ENCODE data around the gene FJX1.
A peak's percentile ranks its signal among the peaks of the same experiment; 100 is the strongest.

FJX1 gene

DNA sequence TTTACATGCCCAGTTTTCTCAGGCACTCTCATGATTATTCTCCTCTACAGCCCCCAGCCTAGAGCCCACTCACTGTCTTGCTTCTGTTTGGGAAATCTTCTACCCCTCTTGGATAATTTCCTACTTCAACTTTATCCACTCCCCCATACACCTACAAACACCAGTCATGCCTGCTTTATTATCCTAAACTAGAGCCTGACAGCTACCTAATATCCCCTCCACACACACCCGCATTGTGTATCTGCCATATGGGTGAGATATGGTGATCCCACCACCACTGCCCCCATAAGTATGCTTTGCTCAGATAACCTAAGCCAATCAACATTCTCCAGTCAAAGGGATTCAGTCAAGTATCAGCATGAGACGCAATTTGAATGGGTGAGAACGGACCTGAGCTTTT is 15.3 kb upstream of the FJX1 start:
- TF ChIP-seq, protein P1, sequence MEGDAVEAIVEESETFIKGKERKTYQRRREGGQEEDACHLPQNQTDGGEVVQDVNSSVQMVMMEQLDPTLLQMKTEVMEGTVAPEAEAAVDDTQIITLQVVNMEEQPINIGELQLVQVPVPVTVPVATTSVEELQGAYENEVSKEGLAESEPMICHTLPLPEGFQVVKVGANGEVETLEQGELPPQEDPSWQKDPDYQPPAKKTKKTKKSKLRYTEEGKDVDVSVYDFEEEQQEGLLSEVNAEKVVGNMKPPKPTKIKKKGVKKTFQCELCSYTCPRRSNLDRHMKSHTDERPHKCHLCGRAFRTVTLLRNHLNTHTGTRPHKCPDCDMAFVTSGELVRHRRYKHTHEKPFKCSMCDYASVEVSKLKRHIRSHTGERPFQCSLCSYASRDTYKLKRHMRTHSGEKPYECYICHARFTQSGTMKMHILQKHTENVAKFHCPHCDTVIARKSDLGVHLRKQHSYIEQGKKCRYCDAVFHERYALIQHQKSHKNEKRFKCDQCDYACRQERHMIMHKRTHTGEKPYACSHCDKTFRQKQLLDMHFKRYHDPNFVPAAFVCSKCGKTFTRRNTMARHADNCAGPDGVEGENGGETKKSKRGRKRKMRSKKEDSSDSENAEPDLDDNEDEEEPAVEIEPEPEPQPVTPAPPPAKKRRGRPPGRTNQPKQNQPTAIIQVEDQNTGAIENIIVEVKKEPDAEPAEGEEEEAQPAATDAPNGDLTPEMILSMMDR (conservative IDR thresholded peaks at IDR 0.05; ENCODE audit: low read length): no peak
- no peak overlapping the region for H3K4me3 ChIP-seq (ENCODE audit: low read length)
- no peak for DNase-seq (ENCODE audit: low read depth)

- peak; percentile 80 for DNase-seq (ENCODE audit: low read depth)
- TF ChIP-seq, protein P1 (conservative IDR thresholded peaks at IDR 0.05; ENCODE audit: low read length): no peak; the same call in 1 of the 2 replicates
- no peak overlapping the region for H3K4me3 ChIP-seq (ENCODE audit: low read length)
Observed at GRCh38 chr11:35605706-35606105, 12.6 kb upstream of the FJX1 start.

- TF ChIP-seq, protein P1 (conservative IDR thresholded peaks at IDR 0.05; ENCODE audit: low read length): 0 out of 2 replicates have a peak, but pooled peaks have one; percentile 3
- H3K4me3 ChIP-seq (ENCODE audit: low read length): no peak overlapping the region
- DNase-seq (ENCODE audit: low read depth): no peak
Observed at GRCh38 chr11:35606206-35606605, 12.1 kb upstream of the FJX1 start.

DNA sequence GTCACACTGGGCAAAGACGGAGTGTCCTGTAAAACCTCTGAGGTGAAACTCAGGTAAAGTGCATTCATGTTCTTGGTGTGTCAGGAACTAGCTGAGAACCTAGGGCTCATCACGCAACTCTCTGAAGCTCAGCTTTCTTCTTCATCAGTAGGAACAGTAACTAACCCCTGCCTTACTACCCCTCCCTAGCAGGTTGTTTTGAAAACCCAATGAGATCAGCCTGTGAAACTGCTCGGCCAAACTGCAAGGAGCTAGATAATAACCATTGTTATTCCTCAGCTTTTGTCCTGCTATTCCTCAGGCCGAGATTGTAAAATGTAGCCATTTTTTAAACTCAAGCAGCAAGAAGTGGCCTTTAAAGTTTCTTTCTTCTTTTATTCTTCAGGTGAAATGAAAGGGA is 9.8 kb upstream of the FJX1 start:
- H3K4me3 ChIP-seq (ENCODE audit: low read length): no peak overlapping the region
- TF ChIP-seq, protein P1 (conservative IDR thresholded peaks at IDR 0.05; ENCODE audit: low read length): no peak
- no peak for DNase-seq (ENCODE audit: low read depth)

DNA sequence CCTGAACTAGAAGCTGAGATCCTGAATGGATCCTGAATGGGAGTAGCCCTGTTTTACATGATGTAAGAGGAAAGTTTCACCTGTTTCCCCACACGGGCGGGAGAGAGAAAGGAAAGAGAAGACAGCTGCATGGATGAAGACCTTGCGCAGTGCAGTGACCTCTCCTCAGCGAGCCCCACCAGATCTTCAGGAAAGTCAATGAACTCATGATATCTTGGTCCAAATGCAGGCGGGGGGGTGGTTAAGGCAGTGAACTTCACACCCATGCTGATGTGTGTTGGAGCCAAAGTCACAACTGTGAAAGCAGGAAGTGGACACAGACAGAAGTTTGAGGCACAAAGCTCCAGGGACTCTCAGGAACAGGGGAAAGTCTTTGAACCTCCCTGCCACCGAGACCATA is 8.6 kb upstream of the FJX1 start:
- DNase-seq (ENCODE audit: low read depth): no peak
- H3K4me3 ChIP-seq (ENCODE audit: low read length): no peak overlapping the region
- TF ChIP-seq, protein P1 (conservative IDR thresholded peaks at IDR 0.05; ENCODE audit: low read length): no peak

DNA sequence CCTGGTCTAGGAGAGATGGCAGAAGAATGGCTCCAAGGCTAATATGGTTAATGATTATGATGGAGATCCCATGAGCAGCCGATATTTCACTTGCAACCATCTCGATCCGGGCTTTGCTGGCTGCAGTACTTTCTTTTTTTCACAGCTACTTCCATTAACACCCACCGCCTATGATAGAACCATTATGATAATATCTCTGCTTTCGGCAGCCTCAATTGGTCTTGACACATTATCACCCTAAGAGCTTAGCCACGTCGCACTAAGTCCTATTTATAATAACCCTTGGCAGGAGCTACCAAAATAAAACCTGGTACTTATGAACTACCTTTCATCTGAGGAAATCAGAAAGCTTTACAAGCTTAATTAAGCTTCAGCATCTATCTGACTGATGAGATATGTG is 7.6 kb upstream of the FJX1 start:
- TF ChIP-seq, protein P1 (conservative IDR thresholded peaks at IDR 0.05; ENCODE audit: low read length): no peak
- no peak for DNase-seq (ENCODE audit: low read depth)
- H3K4me3 ChIP-seq (ENCODE audit: low read length): no peak overlapping the region

DNA sequence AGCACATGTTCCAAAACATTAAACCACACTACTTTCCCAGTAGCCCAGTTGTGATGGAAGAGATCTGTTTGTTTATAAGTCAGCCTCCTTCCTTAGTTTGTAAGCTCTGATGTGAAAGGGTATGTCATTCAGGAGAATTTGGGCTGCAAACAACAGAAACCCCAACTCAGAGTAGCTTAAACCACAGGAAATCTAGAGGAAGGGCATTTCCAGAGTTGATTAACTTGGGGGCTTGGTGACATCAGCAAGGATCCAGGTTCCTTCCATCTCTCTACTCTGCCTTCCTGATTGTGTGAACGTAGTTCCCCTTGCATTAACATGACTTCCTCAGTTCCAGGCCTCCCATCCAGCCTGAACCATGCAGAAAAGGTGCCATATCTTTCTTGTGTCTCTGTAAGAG is 6.5 kb upstream of the FJX1 start:
- TF ChIP-seq, protein P1 (conservative IDR thresholded peaks at IDR 0.05; ENCODE audit: low read length): no peak
- DNase-seq (ENCODE audit: low read depth): no peak
- H3K4me3 ChIP-seq (ENCODE audit: low read length): no peak overlapping the region

All from AG10803 (cell line).